ENCODE data around the gene PNPLA7. TPM values are rescaled to one million over a fixed set of nuclear protein-coding genes. Genes with fewer than 3 reads are reported as not detected.
"Not testable (repeated sequence)": the region's sequence is repeated elsewhere in the genome, so short reads cannot be mapped to it uniquely, and the experiment has no call there.

Gene PNPLA7
- total RNA-seq, 1 experiment from 2014 or later: 0.77 TPM

DNA sequence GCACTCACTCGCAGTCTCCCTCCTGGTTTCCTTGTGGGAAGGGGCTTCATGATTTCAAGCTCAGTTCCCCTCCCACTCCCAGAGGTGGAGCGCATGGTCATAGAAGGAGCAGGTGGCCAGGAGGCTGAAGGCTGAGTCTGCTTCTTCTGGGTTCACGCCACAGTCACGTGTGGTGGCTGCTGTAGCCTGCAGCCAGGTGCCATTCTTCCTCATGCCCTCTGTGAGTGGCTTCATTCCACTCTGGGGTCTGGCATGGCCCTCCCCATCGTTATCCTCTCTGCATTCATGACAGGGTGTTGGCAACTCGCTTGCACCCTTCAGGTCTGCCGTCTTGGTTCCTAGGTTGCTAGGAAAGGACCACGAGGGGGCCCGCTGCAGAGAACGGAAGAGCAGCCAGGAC lies 5.0 kb upstream of the PNPLA7 start:
- CTCF ChIA-PET: no interaction called here
- BruUV-seq (replicated peaks): no TSS peak

DNA sequence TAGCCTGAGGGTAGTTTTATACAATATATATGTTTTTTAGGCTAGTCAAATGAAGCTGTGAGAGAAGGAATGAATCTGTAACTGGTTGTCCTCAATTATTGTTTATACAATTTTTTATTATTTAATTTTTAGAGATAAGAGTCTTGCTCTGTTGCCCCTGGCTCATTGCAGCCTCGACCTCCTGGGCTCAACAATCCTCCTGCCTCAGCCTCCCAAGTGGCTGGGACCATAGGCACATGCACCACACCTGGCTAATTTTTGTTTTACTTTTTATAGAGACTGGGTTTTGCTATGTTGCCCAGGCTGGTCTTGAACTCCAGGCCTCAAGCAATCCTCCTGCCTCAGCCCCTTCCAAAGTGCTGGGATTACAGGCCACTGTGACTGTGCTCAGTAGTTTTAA lies 4.1 kb upstream of the PNPLA7 start:
- ChIA-PET CTCF (no interaction called here), POLR2A (ENCODE audit: unreplicated experiment) (no interaction called here)
- H3K9me3 ChIP-seq (ENCODE audit: low read length): no peaks in the 10 kb centered on the region
- peaks cover 16% of the 10 kb centered on the region for H3K79me2 ChIP-seq (ENCODE audit: low read length)
- H3K4me2 ChIP-seq (ENCODE audit: low read length): no peak overlapping the region
- TF ChIP-seq, protein P1, sequence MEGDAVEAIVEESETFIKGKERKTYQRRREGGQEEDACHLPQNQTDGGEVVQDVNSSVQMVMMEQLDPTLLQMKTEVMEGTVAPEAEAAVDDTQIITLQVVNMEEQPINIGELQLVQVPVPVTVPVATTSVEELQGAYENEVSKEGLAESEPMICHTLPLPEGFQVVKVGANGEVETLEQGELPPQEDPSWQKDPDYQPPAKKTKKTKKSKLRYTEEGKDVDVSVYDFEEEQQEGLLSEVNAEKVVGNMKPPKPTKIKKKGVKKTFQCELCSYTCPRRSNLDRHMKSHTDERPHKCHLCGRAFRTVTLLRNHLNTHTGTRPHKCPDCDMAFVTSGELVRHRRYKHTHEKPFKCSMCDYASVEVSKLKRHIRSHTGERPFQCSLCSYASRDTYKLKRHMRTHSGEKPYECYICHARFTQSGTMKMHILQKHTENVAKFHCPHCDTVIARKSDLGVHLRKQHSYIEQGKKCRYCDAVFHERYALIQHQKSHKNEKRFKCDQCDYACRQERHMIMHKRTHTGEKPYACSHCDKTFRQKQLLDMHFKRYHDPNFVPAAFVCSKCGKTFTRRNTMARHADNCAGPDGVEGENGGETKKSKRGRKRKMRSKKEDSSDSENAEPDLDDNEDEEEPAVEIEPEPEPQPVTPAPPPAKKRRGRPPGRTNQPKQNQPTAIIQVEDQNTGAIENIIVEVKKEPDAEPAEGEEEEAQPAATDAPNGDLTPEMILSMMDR (conservative IDR thresholded peaks at IDR 0.05; ENCODE audit: low read depth, low read length): no peak
- TF ChIP-seq EZH2phosphoT487 (IDR thresholded peaks at IDR 0.05; ENCODE audit: borderline replicate concordance, low read length) (no peak), EZH2 (IDR thresholded peaks at IDR 0.05; ENCODE audit: low read length, unreplicated experiment) (no peak)
- no TSS peak for BruUV-seq (replicated peaks)
- ATAC-seq: no peak
- peaks cover 7% of the 10 kb centered on the region for H3K4me1 ChIP-seq (ENCODE audit: insufficient read depth, low read length)
- no peaks in the 10 kb centered on the region for H3K9me2 ChIP-seq (replicated peaks; ENCODE audit: low read length)
- DNase-seq: no peak
- no peaks in the 10 kb centered on the region for H3F3A ChIP-seq (ENCODE audit: low read length, unreplicated experiment)
- peaks cover 5% of the 10 kb centered on the region; the same call in 1 of the 2 replicates for H3K36me3 ChIP-seq (ENCODE audit: low read depth, low read length)
- no peak overlapping the region for H2AFZ ChIP-seq (ENCODE audit: low read length)
- no peak overlapping the region for H3K27ac ChIP-seq (ENCODE audit: low read length)
- intact Hi-C loops (cut with micrococcal nuclease): loop anchor here (10.0 kb wide), 1 partner anchor 50 kb away; the partner anchor contains the start of gene ARRDC1
- H3K27me3 ChIP-seq (ENCODE audit: low read length): no peaks in the 10 kb centered on the region
- H3K9ac ChIP-seq (ENCODE audit: low read length): no peak overlapping the region
- H3K4me3 ChIP-seq (ENCODE audit: low read length): no peak overlapping the region
- H4K20me1 ChIP-seq (ENCODE audit: low read length): no peaks in the 10 kb centered on the region

More for the DNA sequence above, 5.0 kb upstream of the PNPLA7 start:
- H3K27ac ChIP-seq (ENCODE audit: low read length): no peak overlapping the region
- no peak for ATAC-seq
- H3K9me3 ChIP-seq (ENCODE audit: low read length): no peaks in the 10 kb centered on the region
- H4K20me1 ChIP-seq (ENCODE audit: low read length): no peaks in the 10 kb centered on the region
- peaks cover 5% of the 10 kb centered on the region; the same call in 1 of the 2 replicates for H3K36me3 ChIP-seq (ENCODE audit: low read depth, low read length)
- H3K9ac ChIP-seq (ENCODE audit: low read length): no peak overlapping the region
- H3K4me3 ChIP-seq (ENCODE audit: low read length): no peak overlapping the region
- H2AFZ ChIP-seq (ENCODE audit: low read length): no peak overlapping the region
- no peak for DNase-seq
- POLR2A ChIA-PET (ENCODE audit: unreplicated experiment): no interaction called here
- intact Hi-C loops (cut with micrococcal nuclease): loop anchor here (10.0 kb wide), 1 partner anchor 50 kb away; the partner anchor contains the start of gene ARRDC1
- no peaks in the 10 kb centered on the region for H3K27me3 ChIP-seq (ENCODE audit: low read length)
- H3K9me2 ChIP-seq (replicated peaks; ENCODE audit: low read length): no peaks in the 10 kb centered on the region
- H3K4me2 ChIP-seq (ENCODE audit: low read length): no peak overlapping the region
- TF ChIP-seq EZH2phosphoT487 (IDR thresholded peaks at IDR 0.05; ENCODE audit: borderline replicate concordance, low read length) (no peak), EZH2 (IDR thresholded peaks at IDR 0.05; ENCODE audit: low read length, unreplicated experiment) (no peak)
- TF ChIP-seq, protein P1 (conservative IDR thresholded peaks at IDR 0.05; ENCODE audit: low read depth, low read length): no peak
- peaks cover 16% of the 10 kb centered on the region for H3K79me2 ChIP-seq (ENCODE audit: low read length)
- peaks cover 3% of the 10 kb centered on the region for H3K4me1 ChIP-seq (ENCODE audit: insufficient read depth, low read length)
- H3F3A ChIP-seq (ENCODE audit: low read length, unreplicated experiment): no peaks in the 10 kb centered on the region

DNA sequence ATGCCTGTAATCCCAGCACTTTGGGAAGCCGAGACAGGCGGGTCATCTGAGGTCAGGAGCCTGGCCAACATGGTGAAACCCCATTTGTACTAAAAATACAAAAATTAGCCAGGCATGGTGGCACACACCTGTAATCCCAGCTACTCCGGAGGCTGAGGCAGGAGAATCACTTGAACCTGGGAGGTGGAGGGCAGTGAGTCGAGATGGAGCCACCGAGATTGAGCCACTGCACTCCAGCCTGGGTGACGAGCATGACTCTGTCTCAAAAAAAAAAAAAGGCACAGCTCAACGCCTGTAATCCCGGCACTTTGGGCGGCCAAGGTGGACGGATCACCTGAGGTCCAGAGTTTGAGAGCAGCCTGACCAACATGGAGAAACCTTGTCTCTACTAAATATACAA lies 3.5 kb upstream of the PNPLA7 start:
- H3K4me1 ChIP-seq (ENCODE audit: insufficient read depth, low read length); H3K9me2 ChIP-seq (replicated peaks; ENCODE audit: low read length); H2AFZ ChIP-seq (ENCODE audit: low read length); H3K27me3 ChIP-seq (ENCODE audit: low read length); H3K9me3 ChIP-seq (ENCODE audit: low read length); H3F3A ChIP-seq (ENCODE audit: low read length, unreplicated experiment); H3K4me2 ChIP-seq (ENCODE audit: low read length); H3K4me3 ChIP-seq (ENCODE audit: low read length); ATAC-seq; H4K20me1 ChIP-seq (ENCODE audit: low read length); H3K9ac ChIP-seq (ENCODE audit: low read length); BruUV-seq (replicated peaks); CTCF ChIA-PET; POLR2A ChIA-PET (ENCODE audit: unreplicated experiment); DNase-seq; H3K27ac ChIP-seq (ENCODE audit: low read length); H3K36me3 ChIP-seq (ENCODE audit: low read depth, low read length): not testable (repeated sequence)
- peaks cover 16% of the 10 kb centered on the region for H3K79me2 ChIP-seq (ENCODE audit: low read length)
- intact Hi-C loops (cut with micrococcal nuclease): loop anchor here (10.0 kb wide), 1 partner anchor 51 kb away; the partner anchor contains the start of gene ARRDC1
